ENCODE data around the gene GOLPH3L. TPM values are rescaled to one million over a fixed set of nuclear protein-coding genes. Genes with fewer than 3 reads are reported as not detected.
A peak's percentile ranks its signal among the peaks of the same experiment; 100 is the strongest.
"Not testable (repeated sequence)": the region's sequence is repeated elsewhere in the genome, so short reads cannot be mapped to it uniquely, and the experiment has no call there.

The GOLPH3L gene
- total RNA-seq, 1 donor from 2014 or later = 17.4 TPM

DNA sequence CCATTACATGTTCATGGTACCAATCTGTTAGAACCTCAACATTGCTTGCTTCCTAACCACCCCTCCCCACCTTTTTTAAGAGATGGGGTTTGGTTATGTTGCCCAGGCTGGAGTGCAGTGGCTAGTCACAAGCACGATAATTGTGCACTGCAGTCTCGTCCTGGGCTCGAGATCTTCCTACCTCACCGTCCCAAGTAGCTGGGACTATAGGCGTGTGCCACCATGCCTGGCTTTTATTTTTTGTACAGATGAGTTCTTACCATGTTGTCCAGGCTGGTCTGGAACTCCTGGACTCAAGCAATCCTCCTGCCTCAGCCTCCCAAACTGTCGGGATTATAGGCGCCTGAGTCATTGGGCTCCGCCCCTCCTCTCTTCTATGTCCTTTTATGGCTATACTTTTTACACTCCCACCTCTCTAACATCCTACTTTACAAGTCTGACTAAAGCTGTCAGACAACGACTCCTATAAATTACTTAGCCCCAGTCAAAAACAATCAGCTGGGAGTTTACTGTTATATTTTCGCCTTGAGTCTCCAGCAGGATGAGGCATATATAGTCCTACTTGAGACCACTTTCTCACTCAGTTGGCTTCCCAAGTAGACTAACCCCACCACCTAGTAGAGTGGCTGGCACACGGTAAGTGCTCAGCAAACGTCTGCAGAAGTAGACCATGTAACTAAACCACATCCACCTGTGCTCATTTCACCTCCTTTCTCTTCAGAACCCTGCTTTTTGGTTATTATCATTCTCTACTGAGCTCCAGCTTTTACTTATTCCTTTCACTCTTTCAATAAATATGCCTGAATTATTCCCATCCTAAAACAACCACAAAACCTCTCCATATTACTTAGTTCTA lies 81.4 kb downstream of the GOLPH3L start:
- peak; percentile 29 for DNase-seq

DNA sequence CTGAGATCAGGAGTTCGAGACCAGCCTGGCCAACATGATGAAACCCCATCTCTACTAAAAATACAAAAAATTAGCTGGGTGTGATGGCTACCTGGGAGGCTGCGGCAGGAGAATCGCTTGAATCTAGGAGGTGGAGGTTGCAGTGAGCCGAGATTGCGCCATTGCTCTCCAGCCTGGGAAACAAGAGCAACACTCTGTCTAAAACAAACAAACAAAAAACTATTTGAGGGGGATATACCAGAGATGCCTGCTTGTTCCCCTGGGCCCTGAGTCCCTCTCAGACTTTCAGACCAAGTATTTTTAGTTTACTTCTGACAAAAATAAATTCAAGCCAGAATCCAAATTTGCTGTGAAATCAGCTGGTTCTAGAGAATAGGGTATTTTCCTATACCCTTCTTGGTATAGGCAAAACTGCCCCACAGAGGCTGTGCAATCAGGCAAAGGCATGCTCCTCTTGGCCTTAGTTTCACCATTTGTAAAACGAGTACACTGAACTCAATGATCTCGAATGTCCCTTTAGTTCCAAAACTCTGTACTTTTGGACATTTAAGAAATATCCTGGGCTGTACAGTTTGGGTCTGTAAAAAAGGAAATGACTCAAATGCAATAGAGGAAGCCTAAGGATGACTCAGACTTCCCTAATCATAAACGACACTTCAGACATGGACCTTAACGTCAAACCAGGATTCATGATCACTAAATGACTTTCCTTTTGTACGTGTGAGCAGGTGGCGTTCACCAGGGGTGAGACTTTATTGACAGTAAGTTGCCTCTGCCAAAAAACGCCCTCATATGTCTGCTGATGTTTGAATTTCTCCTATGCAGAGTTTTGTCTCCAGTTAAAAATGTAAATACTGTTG lies 83.7 kb downstream of the GOLPH3L start:
- DNase-seq = peak; percentile 97

DNA sequence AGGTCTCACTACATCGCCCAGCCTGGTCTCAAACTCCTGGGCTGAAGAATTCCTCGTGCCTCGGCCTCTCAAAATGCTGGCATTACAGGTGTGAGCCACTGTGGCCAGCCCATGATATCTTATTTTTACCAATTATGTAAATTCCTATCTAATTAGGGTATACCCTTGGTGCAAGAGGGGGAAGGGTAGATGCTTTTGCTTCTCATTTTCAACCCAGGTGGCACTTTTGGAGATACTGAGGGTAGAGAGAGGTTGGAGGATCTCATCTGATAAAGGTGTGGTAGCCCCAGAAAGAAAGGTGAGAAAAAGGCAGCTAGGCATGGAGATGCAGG lies 85.0 kb downstream of the GOLPH3L start:
- no peak for DNase-seq

DNA sequence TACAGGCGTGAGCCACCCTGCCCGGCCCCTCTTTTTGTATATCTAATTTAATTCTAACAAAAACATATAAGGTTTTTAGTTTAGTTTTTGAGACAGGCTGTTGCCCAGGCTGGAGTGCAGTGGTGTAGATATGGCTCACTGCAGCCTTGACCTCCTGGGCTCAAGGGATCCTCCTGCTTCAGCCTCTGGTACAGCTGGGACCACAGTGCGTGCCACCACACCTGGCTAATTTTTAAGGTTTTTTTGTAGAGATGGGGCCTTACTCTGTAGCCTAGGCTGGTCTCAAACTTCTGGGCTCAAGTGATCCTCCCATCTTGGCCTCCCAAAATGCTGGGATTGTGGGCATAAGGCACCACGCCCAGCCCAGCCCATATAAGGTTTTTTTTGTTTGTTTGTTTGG lies 86.4 kb downstream of the GOLPH3L start:
- no peak for DNase-seq

DNA sequence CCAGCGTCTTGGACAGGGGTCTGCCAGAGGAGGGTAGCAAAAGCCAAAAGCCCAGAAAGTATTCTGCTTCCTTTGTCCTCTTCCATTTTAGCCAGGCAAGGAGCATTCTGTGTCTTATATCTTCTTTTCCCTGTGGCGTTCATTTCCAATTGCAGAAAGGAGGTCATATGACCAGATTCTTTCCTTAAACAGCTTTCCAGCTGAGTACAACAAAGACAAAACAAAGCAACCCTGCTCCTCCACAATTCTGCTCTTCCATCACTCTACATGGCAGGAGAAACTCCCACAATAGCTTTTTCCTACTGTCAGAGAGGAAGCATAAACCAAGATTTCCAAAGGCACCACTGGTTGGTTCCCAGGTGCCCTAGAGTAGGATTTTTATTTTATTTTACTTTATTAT lies 87.2 kb downstream of the GOLPH3L start:
- peak; percentile 51 for DNase-seq

DNA sequence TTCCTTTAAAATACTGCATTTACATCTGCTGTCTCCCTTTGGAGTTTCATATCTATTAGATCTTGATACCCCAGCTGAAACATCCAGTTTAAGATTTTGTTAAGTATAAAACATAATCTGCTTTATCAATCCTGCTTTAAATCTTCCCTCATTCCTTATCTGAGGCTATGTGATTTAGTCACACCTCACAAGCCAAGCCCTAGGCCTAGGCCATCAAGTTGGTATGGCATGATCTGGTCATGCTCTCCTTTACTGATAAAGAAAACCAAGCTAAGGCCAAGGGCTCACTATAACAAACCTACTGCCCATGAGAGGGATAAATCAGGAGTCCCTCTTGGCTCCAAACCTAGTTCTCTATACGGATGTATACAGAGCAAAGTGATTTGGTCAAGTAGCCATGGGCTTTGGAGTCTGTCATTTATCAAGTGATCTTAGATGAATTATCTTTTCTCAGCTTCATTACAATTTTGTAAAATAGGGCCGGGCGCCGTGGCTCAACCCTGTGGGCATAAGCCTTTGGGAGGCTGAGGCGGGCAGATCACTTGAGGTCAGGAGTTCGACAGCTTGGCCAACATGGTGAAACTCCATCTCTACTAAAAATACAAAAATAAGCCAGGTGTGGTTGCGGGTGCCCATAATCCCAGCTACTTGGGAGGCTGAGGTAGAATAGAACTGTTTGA lies 90.4 kb downstream of the GOLPH3L start:
- no peak for DNase-seq

DNA sequence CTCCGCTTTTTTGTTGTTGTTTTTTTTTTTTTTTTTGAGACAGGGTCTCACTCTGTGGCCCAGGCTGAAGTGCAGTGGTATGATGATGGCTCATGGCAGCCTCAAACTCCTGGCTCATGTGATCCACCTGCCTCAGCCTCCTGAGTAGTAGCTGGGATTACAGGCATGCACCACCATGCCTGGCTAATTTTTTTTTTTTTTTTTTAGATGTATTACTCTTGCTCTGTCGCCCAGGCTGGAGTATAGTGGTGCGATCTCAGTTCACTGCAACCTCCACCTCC lies 91.6 kb downstream of the GOLPH3L start:
- DNase-seq = not testable (repeated sequence)

DNA sequence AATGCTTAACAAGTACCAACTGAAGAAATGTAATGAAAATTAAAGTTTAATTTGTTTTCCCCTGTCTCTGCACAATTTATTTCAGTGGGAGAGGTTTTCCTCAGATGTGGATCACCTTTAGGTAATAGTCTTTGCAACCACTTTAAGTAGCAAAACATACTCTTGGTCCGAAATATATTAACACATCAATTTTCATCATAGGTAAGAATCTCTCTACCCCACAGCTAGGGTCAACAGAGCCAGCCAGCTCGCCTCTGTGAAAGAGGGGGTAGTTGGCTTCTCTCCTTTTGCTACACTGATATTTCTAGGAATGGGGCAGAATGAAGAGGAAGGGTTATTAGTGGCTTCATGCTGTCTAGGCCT lies 92.7 kb downstream of the GOLPH3L start:
- DNase-seq = no peak

DNA sequence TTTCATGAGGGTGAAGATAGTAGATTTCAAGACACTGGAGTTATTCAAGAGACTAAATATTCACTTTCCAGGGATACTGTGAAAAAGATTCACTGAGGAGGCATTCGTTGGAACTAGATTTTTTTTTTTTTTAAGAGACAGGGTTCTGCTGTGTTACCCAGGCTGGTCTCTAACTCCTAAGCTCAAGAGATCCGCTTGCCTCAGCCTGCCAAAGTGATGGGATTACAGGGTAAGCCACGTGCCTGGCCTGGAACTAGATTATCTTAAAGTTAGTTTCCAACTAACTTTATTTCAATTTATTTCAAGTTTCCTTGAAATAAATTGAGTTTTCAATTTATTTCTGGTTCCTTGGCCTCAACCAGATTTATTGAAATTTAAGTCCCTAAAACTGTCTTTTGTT lies 93.2 kb downstream of the GOLPH3L start:
- DNase-seq = no peak

DNA sequence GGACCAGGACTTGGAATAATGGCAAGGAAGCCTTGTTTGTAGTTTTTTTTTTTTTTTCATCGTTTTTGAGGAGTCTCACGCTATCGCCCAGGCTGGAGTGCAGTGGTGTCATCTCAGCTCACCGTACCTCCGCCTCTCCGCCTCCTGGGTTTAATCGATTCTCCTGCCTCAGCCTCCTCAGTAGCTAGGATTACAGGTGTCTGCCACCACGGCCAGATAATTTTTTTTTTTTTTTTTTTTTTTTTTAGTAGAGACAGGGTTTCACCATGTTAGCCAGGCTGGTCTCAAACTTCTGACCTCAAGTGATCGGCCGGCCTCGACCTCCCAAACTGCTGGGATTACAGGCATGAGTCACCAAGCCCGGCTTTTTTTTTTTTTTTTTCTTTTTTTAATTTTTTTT lies 94.6 kb downstream of the GOLPH3L start:
- DNase-seq = not testable (repeated sequence)

DNA sequence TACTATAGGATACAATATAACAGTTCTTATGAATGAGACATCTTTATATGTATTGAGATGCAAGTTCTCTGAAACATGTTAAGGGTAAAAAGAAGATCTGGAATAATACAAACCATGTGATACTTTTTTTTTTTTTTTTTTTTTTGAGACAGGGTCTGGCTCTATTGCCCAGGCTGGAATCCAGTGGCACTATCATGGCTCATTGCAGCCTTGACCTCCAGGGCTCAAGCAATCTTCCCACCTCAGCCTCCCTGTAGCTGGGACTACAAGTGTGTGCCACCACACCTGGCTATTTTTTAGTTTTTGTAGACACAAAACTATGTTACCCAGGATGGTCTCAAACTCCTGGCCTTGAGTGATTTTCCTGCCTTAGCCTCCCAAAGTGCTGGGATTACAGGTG lies 95.4 kb downstream of the GOLPH3L start:
- no peak for DNase-seq

DNA sequence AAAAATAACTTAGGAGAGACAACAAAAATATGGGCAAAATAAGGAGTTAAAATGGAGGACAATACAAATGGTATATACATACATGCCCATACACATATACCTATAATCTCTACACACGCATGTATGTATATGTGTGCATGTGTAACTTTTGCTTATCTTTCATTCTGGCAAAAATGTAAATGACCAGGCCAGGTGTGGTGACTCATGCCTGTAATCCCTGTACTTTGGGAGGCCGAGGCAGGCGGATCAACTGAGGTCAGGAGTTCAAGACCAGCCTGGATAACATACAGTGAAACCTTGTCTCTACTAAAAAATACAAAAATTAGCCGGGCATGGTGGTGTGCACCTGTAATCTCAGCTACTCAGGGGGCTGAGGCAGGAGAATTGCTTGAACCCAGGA lies 98.6 kb downstream of the GOLPH3L start:
- not testable (repeated sequence) for DNase-seq

DNA sequence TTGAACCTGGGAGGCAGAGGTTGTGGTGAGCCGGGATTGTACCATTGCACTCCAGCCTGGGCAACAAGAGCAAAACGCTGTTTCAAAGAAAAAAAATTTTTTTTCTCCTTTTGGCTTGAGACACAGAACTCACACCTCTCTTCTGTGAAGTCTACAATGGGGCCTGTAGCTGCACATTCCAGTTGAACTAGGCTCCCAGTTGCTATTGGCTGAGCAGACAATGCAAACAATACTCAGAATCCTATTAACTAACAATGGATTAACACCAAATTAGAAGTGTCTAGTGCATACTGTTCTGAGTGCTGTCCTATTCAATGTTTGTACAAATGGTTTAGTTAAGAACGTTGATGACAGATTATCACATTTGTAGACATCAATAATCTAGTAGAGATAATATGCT lies 100.0 kb downstream of the GOLPH3L start:
- DNase-seq = no peak

Other genes starting within 250 kb of the GOLPH3L start
- gene TARS2, start 209.7 kb downstream of the GOLPH3L start, total RNA-seq = 10.4 and 16.0 TPM in 2 replicates
- gene ECM1, start 189.0 kb downstream of the GOLPH3L start, total RNA-seq = 0.19 and 0.34 TPM in 2 replicates
- gene FALEC, start 181.4 kb downstream of the GOLPH3L start, total RNA-seq = not detected in 2 replicates
- 0.17 and 0.60 TPM in 2 replicates for gene ADAMTSL4, start 147.7 kb downstream of the GOLPH3L start, total RNA-seq
- 223 and 316 TPM in 2 replicates for gene MCL1, start 117.5 kb downstream of the GOLPH3L start, total RNA-seq
- gene ENSA, start 67.5 kb downstream of the GOLPH3L start, total RNA-seq = 200 and 229 TPM in 2 replicates
- 0.17 TPM in 1 of 2 replicates, not detected in the other for gene HORMAD1, start 23.7 kb upstream of the GOLPH3L start, total RNA-seq
- 57.5 and 63.3 TPM in 2 replicates for gene CTSS, start 68.6 kb upstream of the GOLPH3L start, total RNA-seq
- 0.68 and 0.84 TPM in 2 replicates for gene CTSK, start 111.1 kb upstream of the GOLPH3L start, total RNA-seq
- 30.5 and 41.6 TPM in 2 replicates for gene ARNT, start 179.4 kb upstream of the GOLPH3L start, total RNA-seq
- gene CTXND2, start 190.0 kb upstream of the GOLPH3L start, total RNA-seq = not detected in 2 replicates
- 38.1 and 45.3 TPM in 2 replicates for gene SETDB1, start 229.2 kb upstream of the GOLPH3L start, total RNA-seq